Dendritic cell treated with granulocyte-macrophage colony-stimulating factor and Interleukin-4, amounts not matched to agents 40 ng/mL and 50 ng/mL, for 4 days (primary cell): ENCODE results near the gene DNASE1L3.
"Not testable (repeated sequence)": the region's sequence is repeated elsewhere in the genome, so short reads cannot be mapped to it uniquely, and the experiment has no call there.

ENCODE experiments used
- H3K27ac Mint-ChIP-seq: one replicate; pipeline ENCODE4 v1.8.0; 2022; ENCODE audit warnings: mild to moderate bottlenecking, mixed read lengths
- H3K27me3 Mint-ChIP-seq: one replicate; pipeline ENCODE4 v1.8.0; 2022; ENCODE audit warnings: mild to moderate bottlenecking, mixed read lengths
- H3K36me3 Mint-ChIP-seq: one replicate; pipeline ENCODE4 v1.8.0; 2022; ENCODE audit warnings: low read depth, mixed read lengths
- H3K4me1 Mint-ChIP-seq: one replicate; pipeline ENCODE4 v1.8.0; 2022; ENCODE audit warnings: low read depth, mixed read lengths
- H3K4me3 Mint-ChIP-seq: one replicate; pipeline ENCODE4 v1.8.0; 2022; ENCODE audit warnings: mild to moderate bottlenecking, moderate library complexity, mixed read lengths
- H3K9me3 Mint-ChIP-seq: one replicate; pipeline ENCODE4 v1.8.0; 2022; ENCODE audit warnings: mixed read lengths
- intact Hi-C: fragments of 100-400 bp; cut with micrococcal nuclease; formaldehyde crosslinking; loops from one replicate; pipeline ENCODE4 v1.15.0; 2022

The DNASE1L3 gene

GRCh38 chr3:58242340-58242739, 31.6 kb upstream of the DNASE1L3 start:
- H3K36me3 Mint-ChIP-seq = peaks cover 10% of the 10 kb centered on the region
- H3K27me3 Mint-ChIP-seq = no peaks in the 10 kb centered on the region
- no peak overlapping the region for H3K4me3 Mint-ChIP-seq
- peaks cover 26% of the 10 kb centered on the region for H3K4me1 Mint-ChIP-seq
- no peak overlapping the region for H3K27ac Mint-ChIP-seq
- no peaks in the 10 kb centered on the region for H3K9me3 Mint-ChIP-seq
- intact Hi-C loops = no loop called here

DNA sequence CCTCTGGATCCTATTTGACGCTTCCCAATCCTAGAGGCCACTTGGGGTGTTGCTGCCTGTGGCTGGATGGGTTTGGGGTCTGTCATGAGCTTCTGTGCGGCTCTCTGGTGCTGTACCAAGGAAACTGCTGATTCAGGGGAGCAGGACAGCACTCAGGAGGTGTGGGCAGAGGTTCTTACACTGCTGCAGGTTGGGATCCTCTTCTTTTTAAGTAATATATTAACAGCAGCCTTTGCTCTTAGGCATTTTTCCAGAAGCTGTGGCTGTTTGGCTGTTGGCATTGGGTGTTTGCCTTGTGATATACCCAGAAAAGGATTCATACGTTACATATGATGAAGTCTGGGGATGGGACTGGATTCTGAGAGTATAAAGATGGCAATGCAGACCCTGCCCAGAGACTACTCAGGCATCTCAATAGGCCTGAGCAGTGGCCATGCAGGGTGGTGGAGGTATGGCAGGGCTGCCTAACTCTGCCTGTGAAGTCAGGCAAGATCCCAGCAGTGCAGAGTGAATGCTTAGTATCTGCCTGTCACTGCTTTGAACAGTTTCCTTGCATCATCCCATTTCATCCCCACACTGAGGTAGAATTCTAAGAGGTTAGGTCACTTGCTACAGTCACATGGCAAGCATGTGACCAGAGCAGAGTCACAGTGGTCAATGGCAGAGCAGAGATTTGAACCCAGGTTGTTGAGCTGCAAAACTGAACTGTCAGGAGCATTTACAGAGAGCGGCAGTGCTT, 30.7 kb upstream of the DNASE1L3 start:
- intact Hi-C loops = no loop called here
- no peak overlapping the region for H3K4me3 Mint-ChIP-seq
- H3K27ac Mint-ChIP-seq = peak overlapping the region; percentile 55
- H3K4me1 Mint-ChIP-seq = peaks cover 33% of the 10 kb centered on the region
- H3K36me3 Mint-ChIP-seq = peaks cover 10% of the 10 kb centered on the region
- H3K27me3 Mint-ChIP-seq = peaks cover 1% of the 10 kb centered on the region
- H3K9me3 Mint-ChIP-seq = no peaks in the 10 kb centered on the region

DNA sequence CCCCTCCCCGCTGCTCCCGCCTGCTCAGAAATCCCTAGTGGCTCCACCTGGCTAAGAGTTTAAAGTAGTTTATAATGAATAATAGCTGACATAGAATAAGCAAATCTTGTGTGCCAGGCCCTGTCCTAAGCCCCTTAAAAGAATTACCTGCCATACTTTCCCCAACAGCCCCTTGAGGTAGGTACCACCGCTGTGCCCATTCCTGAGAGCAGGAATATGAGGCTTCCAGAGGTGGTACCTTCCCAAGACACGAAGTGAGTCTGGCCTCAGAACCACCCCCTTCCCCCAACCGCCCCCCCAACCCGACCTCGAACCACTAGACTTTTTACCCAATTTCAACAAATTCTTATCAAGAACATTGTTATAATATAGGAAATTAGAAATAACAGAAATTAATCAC, 28.1 kb upstream of the DNASE1L3 start:
- H3K4me1 Mint-ChIP-seq = peaks cover 43% of the 10 kb centered on the region
- H3K9me3 Mint-ChIP-seq = no peaks in the 10 kb centered on the region
- H3K27me3 Mint-ChIP-seq = peaks cover 11% of the 10 kb centered on the region
- intact Hi-C loops = loop anchor here (5.0 kb wide), 1 partner anchor 52 kb away; no protein-coding TSS in a partner anchor
- peak overlapping the region; percentile 78 for H3K27ac Mint-ChIP-seq
- peak overlapping the region; percentile 95 for H3K4me3 Mint-ChIP-seq
- H3K36me3 Mint-ChIP-seq = peaks cover 10% of the 10 kb centered on the region

DNA sequence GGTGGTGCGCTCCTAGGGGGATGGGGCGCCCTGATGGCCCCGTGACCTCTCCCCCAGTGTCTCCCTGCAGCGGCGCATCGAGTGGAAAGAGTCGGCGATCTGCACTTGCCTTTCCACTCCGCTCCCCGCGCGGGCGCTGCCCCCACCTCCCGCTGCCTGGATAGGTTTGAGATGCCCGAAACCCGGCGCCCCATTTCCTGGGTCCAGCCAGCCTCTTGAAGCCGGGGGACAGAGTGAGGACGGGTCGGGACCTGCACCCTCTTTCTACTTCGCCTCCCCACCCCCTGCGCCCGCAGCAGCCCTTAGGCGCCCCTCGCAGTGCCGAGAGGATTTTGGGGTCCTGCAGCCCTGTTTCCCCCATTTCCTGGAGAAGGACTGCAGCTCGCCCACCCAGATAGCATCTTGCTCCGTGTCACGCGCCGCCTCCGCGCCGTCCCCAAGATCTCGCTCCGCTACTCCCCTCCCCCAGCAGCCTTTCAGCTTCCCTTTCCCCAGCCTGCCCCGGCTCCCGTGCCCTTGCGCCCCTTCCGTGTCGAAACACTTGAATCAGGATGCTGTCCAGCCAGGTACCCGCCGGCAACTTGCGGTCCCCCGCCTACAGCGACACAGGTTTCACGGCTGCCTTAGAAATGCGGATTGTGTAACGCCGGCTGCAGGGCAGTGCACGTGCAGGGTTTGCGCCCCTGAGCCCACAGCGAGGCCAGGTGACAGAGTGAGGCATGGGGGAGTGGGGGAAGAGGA, 27.3 kb upstream of the DNASE1L3 start:
- Mint-ChIP-seq H3K4me3 (peak overlapping the region; percentile 95), H3K9me3 (no peaks in the 10 kb centered on the region), H3K27me3 (peaks cover 11% of the 10 kb centered on the region), H3K36me3 (peaks cover 10% of the 10 kb centered on the region), H3K27ac (peak overlapping the region; percentile 78), H3K4me1 (peaks cover 46% of the 10 kb centered on the region)
- intact Hi-C loops = loop anchor here (5.0 kb wide), 1 partner anchor 51 kb away; no protein-coding TSS in a partner anchor

- Mint-ChIP-seq H3K27me3 (peaks cover 11% of the 10 kb centered on the region), H3K9me3 (no peaks in the 10 kb centered on the region), H3K27ac (peak within 1 kb of the TSS; percentile 78), H3K36me3 (peaks cover 10% of the 10 kb centered on the region), H3K4me1 (peaks cover 53% of the 10 kb centered on the region), H3K4me3 (peak within 1 kb of the TSS; percentile 95)
- intact Hi-C loops = loop anchor here (5.0 kb wide), 1 partner anchor 50 kb away; no protein-coding TSS in a partner anchor
These were observed 26.6 kb upstream of the DNASE1L3 start, which contains the start of gene ABHD6 for GRCh38 chr3:58237238-58237940. ABHD6 (plus strand) TSS chr3:58237792; CDS start chr3:58256587, 18,795 bp downstream.

GRCh38 chr3:58236527-58237237, 25.9 kb upstream of the DNASE1L3 start:
- H3K4me1 Mint-ChIP-seq = peaks cover 55% of the 10 kb centered on the region
- H3K9me3 Mint-ChIP-seq = no peaks in the 10 kb centered on the region
- H3K27me3 Mint-ChIP-seq = peaks cover 11% of the 10 kb centered on the region
- H3K4me3 Mint-ChIP-seq = peak overlapping the region; percentile 95
- peak overlapping the region; percentile 78 for H3K27ac Mint-ChIP-seq
- intact Hi-C loops = loop anchor here (5.0 kb wide), 1 partner anchor 49 kb away; no protein-coding TSS in a partner anchor
- H3K36me3 Mint-ChIP-seq = peaks cover 10% of the 10 kb centered on the region

GRCh38 chr3:58235970-58236369, 25.2 kb upstream of the DNASE1L3 start:
- Mint-ChIP-seq H3K4me1 (peaks cover 47% of the 10 kb centered on the region), H3K9me3 (no peaks in the 10 kb centered on the region), H3K36me3 (peaks cover 10% of the 10 kb centered on the region), H3K4me3 (no peak overlapping the region), H3K27me3 (peaks cover 11% of the 10 kb centered on the region), H3K27ac (no peak overlapping the region)
- intact Hi-C loops = loop anchor here (5.0 kb wide), 1 partner anchor 49 kb away; no protein-coding TSS in a partner anchor

DNA sequence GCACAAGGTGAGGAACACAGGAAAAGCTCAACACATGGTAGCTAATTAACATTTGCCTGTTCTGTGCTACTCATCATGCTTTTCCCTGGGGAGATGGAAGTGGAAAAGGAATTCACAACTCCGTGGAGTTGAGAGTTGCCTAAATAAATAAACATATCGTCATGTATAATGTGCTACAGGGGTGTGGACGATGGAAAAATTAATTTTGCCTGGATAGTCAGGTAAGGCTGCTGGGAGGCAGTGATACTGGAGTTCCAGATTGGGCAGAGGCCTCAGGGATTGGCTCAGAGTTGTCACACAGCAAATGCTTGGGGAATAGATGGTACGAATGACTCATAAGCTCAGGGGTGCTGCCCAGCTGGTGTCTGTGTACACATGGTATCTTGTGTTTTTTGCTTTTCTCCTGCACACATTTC, 23.8 kb upstream of the DNASE1L3 start:
- H3K27me3 Mint-ChIP-seq = peaks cover 16% of the 10 kb centered on the region
- peaks cover 44% of the 10 kb centered on the region for H3K4me1 Mint-ChIP-seq
- H3K9me3 Mint-ChIP-seq = no peaks in the 10 kb centered on the region
- peak overlapping the region; percentile 8 for H3K27ac Mint-ChIP-seq
- no peak overlapping the region for H3K4me3 Mint-ChIP-seq
- intact Hi-C loops = no loop called here
- peaks cover 10% of the 10 kb centered on the region for H3K36me3 Mint-ChIP-seq

- Mint-ChIP-seq H3K27ac (no peak overlapping the region), H3K9me3 (no peaks in the 10 kb centered on the region), H3K4me3 (no peak overlapping the region), H3K27me3 (peaks cover 18% of the 10 kb centered on the region), H3K4me1 (peaks cover 29% of the 10 kb centered on the region), H3K36me3 (no peaks in the 10 kb centered on the region)
- intact Hi-C loops = no loop called here
These were observed 20.9 kb upstream of the DNASE1L3 start for GRCh38 chr3:58231666-58232065.

- H3K27me3 Mint-ChIP-seq = peaks cover 14% of the 10 kb centered on the region
- intact Hi-C loops = no loop called here
- H3K4me3 Mint-ChIP-seq = no peak overlapping the region
These were observed 20.2 kb upstream of the DNASE1L3 start for GRCh38 chr3:58230876-58231552.

DNA sequence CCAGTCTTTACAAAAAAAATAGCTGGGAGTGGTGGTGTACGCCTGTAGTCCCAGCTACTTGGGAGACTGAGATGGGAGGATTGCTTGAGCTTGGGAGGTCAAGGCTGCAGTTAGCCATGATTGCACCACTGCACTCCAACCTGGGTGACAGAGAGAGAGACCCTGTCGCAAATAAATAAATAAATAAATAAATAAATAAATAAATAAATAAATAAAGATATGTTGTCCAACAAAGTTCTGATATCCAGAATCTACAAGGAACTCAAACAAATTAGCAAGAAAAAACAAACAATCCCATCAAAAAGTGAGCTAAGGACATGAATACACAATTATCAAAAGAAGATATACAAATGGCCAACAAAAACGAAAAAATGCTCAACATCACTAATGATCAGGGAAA, 17.2 kb upstream of the DNASE1L3 start:
- H3K4me1 Mint-ChIP-seq = peaks cover 12% of the 10 kb centered on the region
- H3K4me3 Mint-ChIP-seq, H3K9me3 Mint-ChIP-seq, H3K36me3 Mint-ChIP-seq, intact Hi-C loops, H3K27me3 Mint-ChIP-seq, H3K27ac Mint-ChIP-seq: not testable (repeated sequence)

More at GRCh38 chr3:58230876-58231552, 20.2 kb upstream of the DNASE1L3 start:
- Mint-ChIP-seq H3K9me3 (no peaks in the 10 kb centered on the region), H3K4me1 (peaks cover 25% of the 10 kb centered on the region), H3K27ac (no peak overlapping the region), H3K36me3 (no peaks in the 10 kb centered on the region)

GRCh38 chr3:58223855-58224254, 13.1 kb upstream of the DNASE1L3 start:
- peaks cover 4% of the 10 kb centered on the region for H3K27me3 Mint-ChIP-seq
- intact Hi-C loops = no loop called here
- no peaks in the 10 kb centered on the region for H3K36me3 Mint-ChIP-seq
- no peak overlapping the region for H3K4me3 Mint-ChIP-seq
- H3K27ac Mint-ChIP-seq = no peak overlapping the region
- peaks cover 6% of the 10 kb centered on the region for H3K4me1 Mint-ChIP-seq
- no peaks in the 10 kb centered on the region for H3K9me3 Mint-ChIP-seq
